GM06990 (cell line): ENCODE results near the gene SAMD9.

Experiments used
- DNase-seq: peaks from one replicate; pipeline ENCODE4 v3.0.0-alpha.2; 2011; ENCODE audit not compliant: insufficient read length; ENCODE audit errors: extremely low read depth
- H3K27me3 ChIP-seq: replicated peaks from 2 replicates; pipeline ENCODE4 v1.6.0; 2011; ENCODE audit warnings: low read length; ENCODE audit not compliant: control insufficient read depth, insufficient read depth
- H3K36me3 ChIP-seq: 2 replicates; pipeline ENCODE4 v1.5.1; 2011; ENCODE audit warnings: low read length; ENCODE audit not compliant: control insufficient read depth, insufficient read depth
- H3K4me3 ChIP-seq: replicated peaks from 2 replicates; pipeline ENCODE4 v1.5.1; 2011; ENCODE audit warnings: low read depth, mild to moderate bottlenecking, control low read depth, low read length
- CTCF ChIP-seq: IDR thresholded peaks from 2 replicates; pipeline ENCODE4 v1.5.1; 2011; ENCODE audit warnings: low read length, control low read depth, mild to moderate bottlenecking, inconsistent platforms; ENCODE audit not compliant: insufficient read depth, poor library complexity, severe bottlenecking

Gene SAMD9

DNA sequence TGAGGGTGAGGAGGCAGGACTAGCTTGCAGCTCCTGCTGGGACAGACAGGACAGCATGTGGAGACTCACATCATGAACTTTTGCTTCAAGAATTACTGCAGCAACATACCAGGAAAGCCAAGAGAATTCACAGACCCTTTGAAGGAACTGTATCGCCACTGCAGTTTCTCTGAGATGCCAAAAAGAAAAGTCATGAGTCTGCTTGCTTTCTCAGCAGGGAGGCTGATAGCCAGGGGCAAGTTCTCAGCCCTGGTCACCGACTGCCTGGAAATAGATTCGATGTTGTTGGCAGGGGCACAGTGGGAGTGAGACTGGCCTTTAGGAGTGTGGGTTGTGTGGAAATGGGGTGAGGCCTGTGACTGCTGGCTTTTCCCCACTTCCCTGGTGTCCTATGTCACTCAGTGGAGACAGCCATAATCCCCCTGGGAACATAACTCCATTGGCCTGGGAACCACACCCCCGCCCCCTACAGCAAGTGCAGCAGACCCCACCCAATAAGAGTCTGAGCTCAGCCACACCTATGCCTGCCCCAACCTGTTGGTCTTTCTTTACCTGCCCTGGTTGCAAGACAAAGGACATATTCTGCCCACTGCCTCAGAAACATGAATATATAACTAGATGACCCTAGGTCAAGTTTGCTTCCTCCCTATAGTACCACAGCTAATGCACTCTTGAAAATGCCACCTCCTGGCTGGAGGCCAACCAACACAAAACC, 1.6 kb upstream of the SAMD9 start:
- Histone ChIP-seq H3K4me3 (no peak overlapping the region), H3K27me3 (no peaks in the 10 kb centered on the region), H3K36me3 (no peaks in the 10 kb centered on the region)
- TF ChIP-seq CTCF = no peak
- no peak for DNase-seq

GRCh38 chr7:93117327-93117726, 452 bp downstream of the SAMD9 start:
- peak overlapping the region; percentile 69 for H3K4me3 ChIP-seq
- no peak for TF ChIP-seq CTCF

DNA sequence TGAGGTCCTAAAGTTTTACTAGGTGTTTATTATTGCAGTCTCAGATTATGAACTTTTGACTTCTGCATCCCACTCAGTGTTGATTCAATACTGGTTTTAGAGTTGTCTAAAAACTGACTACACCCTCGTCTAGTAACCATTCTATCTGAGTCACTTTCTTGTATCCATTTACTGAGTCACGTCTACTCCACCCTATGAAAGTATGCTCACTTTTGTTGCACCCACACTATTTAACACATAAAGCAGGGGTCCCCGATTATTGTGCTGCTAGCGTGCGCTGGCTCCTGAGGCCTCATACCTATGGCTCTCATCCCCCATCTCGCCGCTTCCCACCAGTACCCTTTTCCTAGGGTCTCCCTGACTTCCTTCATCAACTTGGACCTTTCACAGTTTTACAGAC, 2.0 kb downstream of the SAMD9 start:
- Histone ChIP-seq H3K36me3 (no peaks in the 10 kb centered on the region), H3K27me3 (no peaks in the 10 kb centered on the region), H3K4me3 (peak overlapping the region; percentile 20; the same call in 1 of the 2 replicates)
- no peak for DNase-seq
- no peak for TF ChIP-seq CTCF

More at GRCh38 chr7:93117327-93117726, 452 bp downstream of the SAMD9 start:
- Histone ChIP-seq H3K27me3 (no peaks in the 10 kb centered on the region), H3K36me3 (no peaks in the 10 kb centered on the region)
- DNase-seq = no peak

DNA sequence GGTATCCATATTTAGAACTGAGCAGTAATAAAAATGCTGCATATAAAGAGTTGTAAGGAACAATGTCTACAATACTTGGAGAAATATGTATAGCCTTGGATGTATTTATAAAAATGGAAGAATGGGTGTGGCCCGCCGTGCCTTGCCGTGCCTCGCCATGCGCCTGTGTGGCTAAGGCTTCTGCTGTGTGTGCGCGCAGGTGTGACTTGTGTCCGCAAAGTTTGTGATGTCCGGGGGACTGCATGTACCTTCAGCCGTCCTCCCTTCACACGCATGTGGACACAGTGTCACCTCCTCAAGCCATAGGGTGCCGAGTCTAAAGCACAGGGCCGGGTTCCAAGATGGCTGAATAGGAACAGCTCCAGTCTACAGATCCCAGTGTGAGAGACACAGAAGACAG, 9.8 kb downstream of the SAMD9 start:
- H3K4me3 ChIP-seq = no peak overlapping the region
- no peaks in the 10 kb centered on the region for H3K27me3 ChIP-seq
- no peak for DNase-seq
- no peak for TF ChIP-seq CTCF
- H3K36me3 ChIP-seq = peaks cover 5% of the 10 kb centered on the region

- Histone ChIP-seq H3K4me3 (no peak overlapping the region), H3K27me3 (no peaks in the 10 kb centered on the region), H3K36me3 (no peaks in the 10 kb centered on the region)
- DNase-seq = no peak
- TF ChIP-seq CTCF = no peak
These were observed 20.4 kb downstream of the SAMD9 start for GRCh38 chr7:93097388-93097787.
